KG1 (cell line): ENCODE results near the gene TRIM10.
"Not testable (repeated sequence)": the region's sequence is repeated elsewhere in the genome, so short reads cannot be mapped to it uniquely, and the experiment has no call there.

Experiments
- DNase-seq: peaks from one replicate; lab custom pipeline; 2025; lab: John Stamatoyannopoulos, UW

Gene TRIM10

GRCh38 chr6:30171677-30172471, 10.9 kb upstream of the TRIM10 start:
- no peak for DNase-seq

GRCh38 chr6:30169658-30170614, 8.9 kb upstream of the TRIM10 start:
- DNase-seq = peak; percentile 8

DNA sequence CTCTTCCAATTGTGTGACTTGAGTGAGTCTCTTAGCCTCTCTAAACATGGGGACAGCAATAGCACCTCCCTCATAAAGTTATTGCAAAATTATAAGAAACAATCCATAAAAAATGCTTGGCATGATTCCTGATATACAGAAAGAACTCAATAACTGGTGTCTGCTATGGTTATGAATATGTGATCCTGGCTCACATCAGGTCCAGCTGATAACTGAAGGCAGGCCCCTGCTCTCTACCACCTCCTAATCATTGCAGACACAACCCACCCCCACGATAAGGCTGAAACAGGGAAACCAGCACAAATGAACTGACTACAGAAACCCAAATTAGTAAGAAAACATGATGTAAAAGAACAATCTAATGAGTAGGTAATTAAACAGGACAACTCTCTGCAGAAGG, 7.7 kb upstream of the TRIM10 start:
- DNase-seq = no peak

DNA sequence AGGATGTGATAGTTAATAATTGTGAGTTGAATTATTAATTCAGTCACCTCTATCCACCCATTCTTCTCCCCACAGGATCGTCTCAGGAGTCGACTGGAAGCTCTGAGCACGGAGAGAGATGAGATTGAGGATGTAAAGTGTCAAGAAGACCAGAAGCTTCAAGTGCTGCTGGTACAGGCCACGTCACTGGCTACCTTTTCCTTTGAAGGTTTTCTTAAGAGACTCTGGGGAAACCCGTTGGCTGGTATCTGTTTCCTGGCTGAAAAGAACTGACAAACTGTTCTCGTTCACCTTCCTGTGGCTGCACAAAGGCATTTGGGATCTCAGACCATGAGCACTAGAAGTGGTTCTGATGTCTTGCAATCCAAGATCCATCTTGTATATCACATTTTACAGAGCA, 6.1 kb upstream of the TRIM10 start:
- DNase-seq = no peak

DNA sequence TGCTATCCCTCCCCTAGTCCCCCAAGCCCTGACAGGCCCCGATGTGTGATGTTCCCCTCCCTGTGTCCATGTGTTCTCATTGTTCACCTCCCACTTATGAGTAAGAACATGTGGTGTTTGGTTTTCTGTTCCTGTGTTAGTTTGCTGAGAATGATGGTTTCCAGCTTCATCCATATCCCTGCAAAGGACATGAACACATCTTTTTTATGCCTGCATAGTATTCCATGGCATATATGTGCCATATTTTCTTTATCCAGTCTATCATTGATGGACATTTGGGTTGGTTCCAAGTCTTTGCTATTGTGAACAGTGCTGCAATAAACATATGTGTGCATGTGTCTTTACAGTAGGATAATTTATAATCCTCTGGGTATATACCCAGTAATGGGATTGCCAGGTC, 4.2 kb upstream of the TRIM10 start:
- not testable (repeated sequence) for DNase-seq

DNA sequence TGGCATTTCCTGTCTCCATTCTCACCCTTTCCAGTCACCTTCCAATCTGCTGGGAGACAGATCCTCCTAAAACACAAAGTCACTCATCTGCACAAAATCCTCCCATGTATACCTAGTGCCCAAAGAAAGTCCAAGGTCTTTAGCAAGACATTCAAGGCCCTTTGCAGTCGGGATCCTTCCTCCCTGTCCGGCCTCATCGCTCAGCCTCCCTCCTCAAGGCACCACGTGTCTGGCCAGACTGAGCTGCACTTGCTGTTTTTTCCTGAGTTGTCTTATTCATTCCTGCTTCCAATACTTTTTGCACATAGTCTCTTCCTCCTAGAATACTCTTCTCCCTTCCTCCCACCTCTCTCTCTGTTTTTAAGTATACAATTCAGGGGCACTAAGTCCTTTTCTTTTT, 3.7 kb upstream of the TRIM10 start:
- no peak for DNase-seq

DNA sequence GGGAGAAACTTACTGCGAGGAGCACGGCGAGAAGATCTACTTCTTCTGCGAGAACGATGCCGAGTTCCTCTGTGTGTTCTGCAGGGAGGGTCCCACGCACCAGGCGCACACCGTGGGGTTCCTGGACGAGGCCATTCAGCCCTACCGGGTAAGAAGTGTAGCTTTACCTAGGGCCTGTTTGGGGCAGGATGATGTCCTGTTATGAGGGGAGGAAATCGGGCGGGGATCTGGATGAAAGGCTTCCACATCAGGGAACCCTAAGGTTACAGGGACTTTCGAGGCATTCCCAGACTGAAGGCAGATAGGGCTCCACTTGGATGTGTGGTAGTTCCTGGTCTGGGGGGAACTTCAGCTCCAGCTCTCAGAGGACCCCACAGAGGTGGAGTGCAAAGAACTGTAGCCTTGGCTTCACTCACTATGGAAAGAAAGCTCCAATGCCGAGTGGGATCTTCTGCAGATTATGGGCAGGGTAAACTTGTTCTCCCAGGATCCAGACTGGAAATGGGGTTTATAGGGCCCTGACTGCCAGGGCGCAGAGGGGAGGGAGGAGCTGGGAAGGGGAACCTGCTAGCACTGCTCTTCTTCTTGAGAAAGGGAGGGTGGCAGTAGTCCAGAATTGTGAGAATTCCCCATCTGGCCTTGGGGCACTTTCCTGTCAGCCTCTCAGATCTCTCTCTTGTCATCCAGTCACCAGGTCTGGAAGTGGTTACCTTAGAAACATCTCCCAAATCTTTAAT, 3.1 kb upstream of the TRIM10 start:
- DNase-seq = no peak

DNA sequence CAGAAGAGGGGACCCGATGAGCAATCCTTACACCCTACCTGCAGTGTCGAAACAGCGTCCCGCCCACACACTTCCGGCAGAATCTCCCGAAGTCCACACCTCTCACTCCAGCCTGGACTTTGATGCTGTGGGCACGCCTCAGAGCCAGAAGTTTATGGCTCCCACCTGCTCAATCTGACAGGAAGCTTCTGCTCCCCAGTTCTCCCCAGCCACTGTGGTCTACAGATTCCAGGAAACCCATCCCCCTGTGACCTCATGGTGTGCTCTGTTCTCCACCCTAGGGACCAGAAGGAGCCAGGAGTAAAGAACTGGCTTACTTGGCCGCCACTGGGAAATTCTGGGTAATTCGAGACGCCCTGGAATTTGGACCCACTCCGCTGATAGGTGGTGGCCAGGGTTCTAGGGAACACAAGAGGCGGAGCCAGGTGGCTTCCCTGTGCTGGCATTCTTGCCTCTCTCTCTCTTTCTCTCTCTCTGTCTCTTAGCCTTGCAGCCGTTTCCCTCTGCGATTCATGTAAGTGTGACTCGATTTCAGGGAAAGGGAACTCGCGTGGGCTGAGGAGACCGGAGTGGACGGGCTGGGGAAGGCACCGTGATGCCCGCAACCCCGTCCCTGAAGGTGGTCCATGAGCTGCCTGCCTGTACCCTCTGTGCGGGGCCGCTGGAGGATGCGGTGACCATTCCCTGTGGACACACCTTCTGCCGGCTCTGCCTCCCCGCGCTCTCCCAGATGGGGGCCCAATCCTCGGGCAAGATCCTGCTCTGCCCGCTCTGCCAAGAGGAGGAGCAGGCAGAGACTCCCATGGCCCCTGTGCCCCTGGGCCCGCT, 2.3 kb upstream of the TRIM10 start, which contains the start of gene TRIM15:
TRIM15 (plus strand) TSS at position 457 of the 828 bp plus-strand sequence; CDS start at position 596, 139 bp downstream.
- DNase-seq = no peak

DNA sequence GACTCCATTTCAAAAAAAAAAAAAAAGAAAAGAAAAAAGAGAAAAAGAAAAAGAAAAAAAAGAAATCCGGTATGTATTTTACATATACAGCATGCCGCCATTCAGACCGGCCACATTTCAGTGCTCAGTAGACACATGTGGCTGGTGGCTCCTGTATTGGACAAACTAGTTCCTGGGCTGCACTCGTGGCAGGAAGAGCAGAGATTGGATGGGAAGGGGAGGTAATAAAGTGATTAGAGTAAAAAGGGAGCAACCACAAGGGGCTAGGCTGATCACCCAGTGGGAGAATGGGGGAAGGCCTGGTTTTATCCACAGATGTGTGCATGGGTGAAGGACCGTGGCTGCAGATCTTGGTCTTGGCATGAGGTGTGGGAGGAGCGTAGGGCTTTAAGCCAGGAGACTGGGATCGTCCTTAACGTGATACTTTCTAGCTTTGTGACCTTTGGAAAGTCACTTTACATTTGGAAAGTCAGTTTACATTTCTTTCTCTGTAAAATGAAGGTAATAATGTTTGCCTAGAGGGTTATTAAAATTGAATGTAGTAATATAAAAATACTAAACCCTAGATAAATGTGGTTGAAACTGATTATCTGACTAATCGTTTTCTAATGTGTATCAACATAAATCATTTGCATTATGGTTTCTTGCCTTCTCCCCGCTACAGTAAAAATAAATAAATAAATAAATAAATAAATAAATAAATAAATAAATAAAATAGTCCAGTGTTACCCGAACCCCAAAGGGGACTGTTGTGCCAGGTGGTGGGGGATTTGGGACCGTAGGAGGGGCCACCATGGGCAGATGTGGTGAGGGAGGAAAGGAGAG, 1.5 kb upstream of the TRIM10 start:
- DNase-seq = no peak

DNA sequence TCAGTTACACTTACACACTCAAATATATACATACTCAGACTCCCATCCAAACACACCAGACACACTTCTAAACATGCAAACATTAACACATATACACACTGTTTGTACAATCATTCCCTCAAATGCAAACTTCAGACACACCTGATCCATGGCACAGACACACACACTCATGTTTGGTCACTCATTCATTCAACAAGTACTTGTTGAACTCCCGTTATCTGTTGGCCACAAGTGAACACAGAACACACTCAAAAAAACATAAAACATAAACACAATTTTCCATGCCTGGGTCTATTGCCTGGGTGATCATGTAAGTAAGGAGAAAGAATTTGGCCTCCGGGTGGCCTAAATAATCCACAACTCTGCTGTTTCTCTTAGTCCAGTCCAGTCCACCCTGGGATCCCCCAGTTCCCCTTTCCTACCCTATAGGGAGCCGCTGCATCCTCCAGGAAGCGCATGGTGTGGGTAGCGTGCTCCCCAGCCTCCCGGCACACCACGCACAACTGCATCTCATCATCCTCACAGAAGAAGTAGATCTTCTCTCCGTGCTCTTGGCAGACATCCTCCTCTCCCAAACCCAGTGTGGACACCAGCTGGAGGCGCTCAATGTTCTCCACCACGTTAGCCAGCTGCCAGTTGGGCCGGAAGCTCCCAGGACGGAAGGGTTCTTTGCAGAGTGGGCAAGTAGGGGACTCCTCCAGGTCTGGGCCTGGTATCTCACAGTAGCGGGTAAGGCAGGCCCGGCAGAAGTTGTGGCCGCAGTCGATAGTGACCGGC, 815 bp downstream of the TRIM10 start:
- DNase-seq = no peak

GRCh38 chr6:30158475-30159040, 2.5 kb downstream of the TRIM10 start:
- DNase-seq = no peak

DNA sequence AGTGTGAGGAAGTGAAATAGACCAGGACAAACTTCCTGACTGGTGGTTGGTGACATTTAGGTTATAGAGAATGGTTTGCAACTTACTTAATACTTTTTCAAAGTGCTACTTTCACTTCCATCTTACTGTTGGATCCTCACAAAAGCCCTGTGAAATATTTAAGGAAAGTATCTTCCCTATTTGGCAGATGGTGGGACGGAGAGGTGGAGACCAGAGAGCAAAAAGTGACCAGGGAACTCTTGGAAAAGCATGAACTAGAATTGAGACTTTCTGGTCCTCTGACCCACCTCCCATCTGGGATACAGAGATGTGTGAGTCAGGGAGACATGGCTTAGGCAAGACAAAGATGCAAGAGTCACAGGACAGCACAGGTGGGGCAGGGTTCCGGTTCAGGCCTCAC, 3.0 kb downstream of the TRIM10 start:
- DNase-seq = no peak

- DNase-seq = no peak
Observed at GRCh38 chr6:30157581-30157980, 3.4 kb downstream of the TRIM10 start.

- no peak for DNase-seq
Observed at GRCh38 chr6:30156774-30157173, 4.2 kb downstream of the TRIM10 start.

DNA sequence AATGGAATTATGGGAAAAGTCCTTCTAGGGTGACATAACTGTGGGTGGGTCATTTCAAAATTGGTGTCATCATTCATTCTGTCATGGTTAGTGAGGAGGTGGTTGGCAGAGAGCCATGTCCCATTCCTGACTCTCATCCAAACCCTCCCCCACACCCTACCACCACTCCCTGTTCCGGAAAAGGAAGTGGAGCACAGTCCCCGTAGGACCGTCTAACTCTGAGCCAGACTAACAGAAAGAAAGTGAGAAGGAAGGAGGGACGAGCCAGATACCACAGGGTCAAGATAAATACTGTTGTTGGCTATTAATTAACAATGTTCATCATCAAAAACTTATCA, 4.8 kb downstream of the TRIM10 start:
- no peak for DNase-seq

- no peak for DNase-seq
Observed at GRCh38 chr6:30155520-30156261, 5.3 kb downstream of the TRIM10 start.

DNA sequence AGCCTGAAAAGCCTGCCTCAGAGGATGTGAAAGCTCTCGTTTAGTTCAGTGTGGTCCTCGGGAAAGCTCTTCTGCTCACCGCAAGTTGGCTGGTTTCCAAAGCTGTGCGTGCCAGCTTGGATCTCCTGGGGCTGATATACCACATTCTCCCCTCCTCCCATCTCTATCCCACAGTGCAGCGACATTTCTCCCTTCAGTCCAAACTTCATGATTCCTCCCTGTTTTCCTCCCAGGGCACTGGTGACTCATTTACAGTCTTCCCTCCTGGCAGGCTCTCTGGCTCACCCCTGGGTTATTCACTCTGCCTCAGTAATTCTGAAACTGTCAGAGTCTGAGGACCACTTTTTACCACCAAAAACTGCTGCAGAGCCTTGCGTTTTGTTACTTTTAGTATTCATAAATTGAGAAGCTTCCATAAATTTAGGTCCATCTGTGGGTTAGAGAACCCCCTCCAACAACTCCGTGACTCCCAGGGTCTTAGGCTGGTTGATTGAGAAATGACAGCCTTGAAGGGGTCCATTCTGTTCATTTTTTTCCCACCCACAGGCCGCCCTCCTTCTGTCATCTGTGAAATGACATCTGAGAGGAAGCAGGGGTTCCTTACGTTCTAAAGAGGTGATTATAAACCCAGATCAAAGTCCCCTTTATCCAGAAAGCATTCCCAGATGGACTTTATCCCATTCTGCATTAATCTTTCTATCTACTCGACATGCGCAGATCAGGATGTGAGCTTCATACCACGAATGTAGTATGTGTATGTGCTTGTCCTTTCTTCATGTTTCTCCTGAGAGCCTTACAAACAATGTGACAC, 6.1 kb downstream of the TRIM10 start:
- DNase-seq = no peak

DNA sequence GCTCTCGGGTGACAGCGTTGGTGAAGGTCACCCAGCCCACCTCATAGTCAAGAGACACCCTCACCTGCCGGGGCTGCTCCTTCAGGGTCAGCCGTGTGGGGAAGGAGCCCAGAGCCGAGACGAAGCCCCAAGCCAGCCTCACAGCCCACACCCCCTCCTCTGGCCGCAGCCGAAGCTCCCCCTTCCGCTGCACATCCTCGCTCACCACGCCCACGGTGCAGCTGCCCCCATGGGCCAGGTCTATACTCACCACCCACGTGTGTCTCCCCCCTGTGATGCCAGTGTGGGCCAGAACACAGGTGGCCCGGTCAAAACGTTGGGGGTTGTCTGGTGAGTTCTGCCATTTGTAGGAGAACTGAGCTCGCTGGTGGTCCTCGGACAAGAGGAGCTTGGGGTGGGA, 7.0 kb downstream of the TRIM10 start:
- DNase-seq = no peak
